ENCODE measurements around the gene EPC1.
A peak's percentile ranks its signal among the peaks of the same experiment; 100 is the strongest.
"Not testable (repeated sequence)": the region's sequence is repeated elsewhere in the genome, so short reads cannot be mapped to it uniquely, and the experiment has no call there.

EPC1 gene

DNA sequence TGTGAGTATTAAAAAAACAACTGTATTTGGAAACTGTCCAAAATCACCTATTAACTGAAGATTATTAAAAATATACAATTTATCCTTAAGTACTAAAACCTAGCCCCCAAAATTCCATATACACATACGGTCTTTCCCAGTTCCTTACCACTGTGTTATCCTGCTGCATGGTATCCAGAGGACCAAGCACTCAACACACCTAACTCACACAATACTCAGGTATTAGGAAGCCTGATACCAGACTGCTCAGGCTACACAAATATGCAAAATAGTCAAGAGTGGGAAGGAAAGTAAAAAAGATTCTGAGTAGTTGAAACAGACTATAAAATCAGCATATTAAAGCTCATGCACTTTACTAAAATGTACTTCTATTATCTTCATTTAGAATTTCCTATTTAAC lies 67.2 kb downstream of the EPC1 start:
- DNase-seq (ENCODE audit: low read depth in 2 of 2) = no peak

DNA sequence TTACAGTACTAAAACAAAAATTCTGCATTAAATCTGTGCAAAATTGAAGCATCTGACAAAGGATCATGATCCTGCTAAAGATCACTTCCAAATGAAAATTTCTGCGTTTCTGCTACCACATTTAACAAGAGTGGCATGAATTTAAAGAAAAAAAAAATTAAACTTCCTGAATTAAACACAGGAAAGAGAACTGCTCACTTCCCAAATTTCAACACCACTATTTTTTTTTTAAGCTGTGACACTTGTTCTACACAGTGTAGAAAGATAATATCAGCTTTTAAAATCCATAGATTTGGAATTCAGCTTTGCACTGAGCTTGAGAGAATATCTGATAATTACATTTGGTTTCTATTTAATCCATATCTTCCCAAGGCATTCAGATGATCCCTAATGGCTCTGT lies 73.6 kb downstream of the EPC1 start:
- no peak for DNase-seq (ENCODE audit: low read depth in 2 of 2)

DNA sequence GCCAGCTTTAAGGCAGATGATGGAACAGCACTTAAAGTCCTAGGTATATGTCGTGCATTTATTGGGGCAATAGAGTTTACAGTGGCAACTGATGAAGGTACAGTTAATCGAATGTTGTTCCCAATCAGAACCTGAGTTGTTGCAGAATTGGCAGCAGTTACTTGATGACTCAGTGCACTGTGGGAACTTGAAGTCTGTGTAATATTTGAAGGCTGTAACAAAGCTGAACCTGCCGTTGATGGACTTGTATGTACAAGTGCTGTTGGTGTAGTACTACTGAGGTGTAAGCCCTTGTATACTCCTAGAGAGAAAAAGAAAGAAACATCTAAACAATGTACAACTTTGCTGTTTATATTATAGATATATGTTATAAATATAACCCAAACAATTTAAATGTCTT lies 75.3 kb downstream of the EPC1 start:
- no peak for DNase-seq (ENCODE audit: low read depth in 2 of 2)

DNA sequence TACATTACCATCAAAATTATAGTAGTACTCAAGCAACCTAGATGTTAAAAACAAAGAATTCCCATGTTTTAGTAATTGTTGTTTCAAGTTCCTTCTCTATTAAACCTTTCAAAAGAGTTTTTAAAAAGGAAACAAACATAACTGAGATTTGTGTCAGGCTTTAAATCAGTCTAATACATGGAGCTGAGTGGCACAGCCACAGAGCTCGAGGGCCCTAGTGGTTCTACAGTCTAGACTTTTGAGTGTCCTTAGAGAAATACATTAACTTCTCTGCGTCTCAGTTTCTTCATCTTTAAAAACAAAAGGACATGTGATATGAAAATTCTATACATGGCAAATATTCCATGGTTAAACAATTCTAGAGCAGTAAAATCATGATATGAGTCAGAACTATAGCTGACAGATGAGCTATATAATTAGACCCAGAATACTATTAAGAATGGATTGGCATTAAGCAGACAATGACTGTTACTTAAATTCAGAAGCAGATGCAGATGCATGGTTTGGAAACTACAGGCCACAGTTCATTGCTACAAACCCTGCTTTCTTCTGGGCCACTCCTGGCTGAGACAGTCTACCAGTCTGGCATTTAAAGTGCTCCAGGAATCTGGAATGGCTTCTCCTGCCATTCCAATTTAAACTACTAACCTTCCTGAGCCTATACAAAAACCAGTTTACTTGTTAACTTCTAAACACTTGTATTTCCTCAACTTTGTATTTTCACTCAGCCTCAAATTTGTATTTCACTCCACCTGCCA lies 77.4 kb downstream of the EPC1 start:
- DNase-seq (ENCODE audit: low read depth in 2 of 2) = no peak

DNA sequence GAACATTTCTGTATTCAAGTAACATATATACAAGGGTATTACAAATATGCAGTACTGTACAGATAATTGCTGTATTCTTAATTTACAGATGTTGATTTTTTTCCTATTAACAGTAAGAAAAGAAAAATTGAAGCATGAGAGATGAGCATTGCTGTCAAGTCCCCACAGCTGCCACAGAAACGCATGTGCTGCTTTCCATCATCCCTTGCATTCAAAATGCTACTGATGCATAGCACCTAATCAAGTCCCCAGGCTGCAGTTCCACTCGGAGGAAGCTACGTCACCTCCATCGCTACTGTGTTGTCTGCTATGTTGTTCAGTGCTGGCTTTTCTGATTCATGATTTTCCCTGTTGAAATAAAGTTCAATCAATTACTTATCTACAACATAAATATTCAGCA lies 78.2 kb downstream of the EPC1 start:
- no peak for DNase-seq (ENCODE audit: low read depth in 2 of 2)

DNA sequence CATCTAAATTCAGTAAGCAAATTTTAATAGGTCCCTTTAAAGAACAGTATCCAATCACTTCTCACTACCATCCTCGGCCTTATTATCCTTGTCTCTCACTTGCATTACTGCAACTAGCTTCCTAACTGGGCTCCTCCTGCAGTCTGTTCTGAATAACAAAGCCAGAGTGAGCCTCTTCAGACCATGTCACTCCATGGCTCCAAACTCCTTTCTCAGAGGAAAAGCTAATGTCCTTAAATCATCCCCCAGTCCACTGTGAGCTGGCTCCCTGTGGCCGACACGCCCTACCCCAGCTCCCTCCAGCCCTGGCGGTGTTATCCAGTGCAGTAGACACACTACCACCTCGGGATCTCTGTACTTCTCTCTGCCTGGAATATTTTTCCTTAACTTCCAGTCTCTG lies 80.0 kb downstream of the EPC1 start:
- no peak for DNase-seq (ENCODE audit: low read depth in 2 of 2)

DNA sequence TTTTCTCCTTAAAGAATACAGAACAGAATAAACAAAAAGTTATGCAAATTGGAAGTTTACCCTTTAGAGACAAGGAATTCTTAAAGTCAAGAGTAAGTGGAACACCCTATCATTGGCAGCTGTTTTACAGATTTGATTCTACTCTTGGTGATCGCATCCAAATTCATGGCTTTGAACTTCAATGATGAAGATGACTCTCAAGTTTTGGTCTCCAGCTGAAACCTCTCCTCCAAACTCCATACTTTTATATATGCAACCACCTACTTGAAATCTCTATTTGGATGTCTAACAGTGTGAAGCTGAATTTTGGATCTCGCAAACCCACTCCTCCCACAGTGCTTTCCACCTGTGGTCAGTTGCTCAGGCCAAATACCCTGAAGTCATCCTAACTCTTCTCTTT lies 80.4 kb downstream of the EPC1 start:
- no peak for DNase-seq (ENCODE audit: low read depth in 2 of 2)

DNA sequence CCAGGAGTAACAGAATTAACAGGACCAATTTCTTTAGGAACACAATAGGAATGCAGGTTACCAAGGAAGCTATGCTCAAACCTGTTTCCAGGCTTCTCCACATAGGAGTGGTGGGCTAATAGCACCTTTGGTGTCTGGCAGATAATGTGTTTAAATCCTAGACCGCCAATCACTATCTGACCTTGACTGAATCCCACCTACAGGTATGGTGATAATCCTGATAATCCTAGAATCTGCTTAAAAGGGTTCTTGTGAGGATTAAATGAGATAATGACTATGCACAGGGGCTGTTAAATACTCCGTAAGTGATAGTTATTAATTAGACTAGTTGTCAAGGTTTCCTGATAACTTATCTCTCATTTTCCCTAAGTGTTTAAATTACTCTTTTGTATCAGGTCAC lies 81.2 kb downstream of the EPC1 start:
- no peak for DNase-seq (ENCODE audit: low read depth in 2 of 2)

DNA sequence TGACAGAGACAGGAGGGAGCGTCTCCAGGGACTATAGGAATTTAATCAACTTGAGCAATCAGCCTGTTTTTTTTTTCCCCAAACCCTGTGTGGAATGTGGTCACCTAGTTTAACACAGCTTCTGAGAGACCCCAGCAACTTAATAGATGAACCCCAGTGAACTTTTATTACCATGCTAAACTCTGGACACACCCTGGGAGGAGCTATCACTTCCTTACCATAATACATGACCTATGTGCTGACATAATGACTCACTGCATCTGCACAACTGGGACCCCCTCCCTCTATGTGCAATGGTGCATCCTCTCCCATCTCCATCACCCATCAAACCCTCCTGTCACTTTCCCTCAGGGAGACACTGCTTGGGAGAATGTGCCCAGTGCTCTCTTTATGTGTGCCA lies 83.7 kb downstream of the EPC1 start:
- DNase-seq (ENCODE audit: low read depth in 2 of 2) = no peak

DNA sequence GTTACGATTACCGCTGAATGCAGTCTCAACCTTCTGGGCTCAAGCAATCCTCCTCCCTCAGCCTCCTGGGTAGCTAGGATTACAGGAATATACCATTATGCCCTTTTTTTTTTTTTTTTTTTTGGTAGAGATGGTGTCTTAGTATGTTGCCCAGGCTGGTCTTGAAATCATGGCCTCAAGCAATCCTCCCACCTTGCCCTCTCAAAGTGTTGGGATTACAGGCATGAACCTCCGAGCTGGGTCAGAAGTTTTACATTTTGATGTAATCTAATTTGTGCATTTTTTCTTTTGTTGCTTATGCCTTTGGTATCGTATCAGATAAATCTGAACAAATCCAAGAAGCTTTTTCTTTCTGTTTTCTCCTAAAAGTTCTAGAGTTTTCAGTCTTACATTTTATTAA lies 87.4 kb downstream of the EPC1 start:
- DNase-seq (ENCODE audit: low read depth in 2 of 2) = no peak

DNA sequence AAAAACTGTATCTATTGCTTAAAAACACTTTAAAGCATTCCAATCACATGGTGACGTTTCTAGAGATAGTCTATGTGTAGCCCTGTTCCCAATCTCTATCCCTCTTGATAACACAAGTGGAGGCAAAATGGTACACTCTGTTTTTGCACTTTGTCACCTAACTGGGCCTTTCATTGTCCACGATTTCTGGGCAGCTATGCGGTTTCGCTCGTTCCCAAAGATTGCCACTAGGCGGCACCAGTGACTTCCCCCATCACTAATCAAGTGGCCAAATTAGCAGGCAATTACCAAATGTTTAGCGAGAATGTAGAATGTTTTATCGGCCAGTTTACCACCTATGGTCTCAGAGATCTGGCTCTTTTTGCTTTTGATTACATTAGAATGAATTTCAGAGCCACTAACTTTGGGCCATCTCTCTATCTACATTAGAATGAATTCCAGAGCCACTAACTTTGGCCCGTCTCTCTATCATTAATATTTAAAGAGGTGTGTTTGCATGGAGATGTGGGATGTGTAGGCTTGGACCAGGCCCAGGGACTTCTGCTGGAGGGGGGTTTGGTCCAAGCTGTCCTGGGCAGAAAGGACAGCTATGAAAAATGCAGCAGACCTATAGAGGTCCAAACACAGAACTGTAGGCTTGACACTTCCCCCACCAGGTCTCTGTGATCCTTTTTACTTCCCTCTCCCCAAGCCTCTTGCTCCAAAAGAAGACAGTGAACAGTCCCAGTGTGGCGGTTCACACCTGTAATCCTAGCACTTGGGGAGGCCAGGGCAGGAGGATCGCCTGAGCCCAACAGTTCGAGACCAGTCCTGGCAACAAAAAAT lies 90.1 kb downstream of the EPC1 start:
- DNase-seq (ENCODE audit: low read depth in 2 of 2) = peak; percentile 23 to 53

DNA sequence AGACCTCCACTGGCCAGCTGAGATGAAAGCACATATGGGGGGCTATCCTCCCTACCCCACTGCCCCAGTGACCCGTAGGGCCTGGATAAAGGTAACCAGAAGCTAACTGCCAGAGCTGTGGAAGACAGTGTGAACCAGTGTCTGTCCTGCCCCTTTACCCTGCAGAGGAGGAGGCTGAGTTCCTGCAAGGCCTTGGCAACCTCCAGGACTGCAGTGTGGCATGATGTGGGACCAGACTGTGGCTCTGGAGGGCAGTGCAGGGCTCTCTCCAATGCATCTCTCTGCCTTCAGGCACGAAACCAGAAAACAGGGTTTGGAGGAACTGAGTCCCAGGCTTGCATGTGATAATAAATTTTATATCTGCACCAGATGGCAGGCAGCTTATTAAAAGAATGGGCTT lies 93.1 kb downstream of the EPC1 start:
- DNase-seq (ENCODE audit: low read depth in 2 of 2) = no peak

DNA sequence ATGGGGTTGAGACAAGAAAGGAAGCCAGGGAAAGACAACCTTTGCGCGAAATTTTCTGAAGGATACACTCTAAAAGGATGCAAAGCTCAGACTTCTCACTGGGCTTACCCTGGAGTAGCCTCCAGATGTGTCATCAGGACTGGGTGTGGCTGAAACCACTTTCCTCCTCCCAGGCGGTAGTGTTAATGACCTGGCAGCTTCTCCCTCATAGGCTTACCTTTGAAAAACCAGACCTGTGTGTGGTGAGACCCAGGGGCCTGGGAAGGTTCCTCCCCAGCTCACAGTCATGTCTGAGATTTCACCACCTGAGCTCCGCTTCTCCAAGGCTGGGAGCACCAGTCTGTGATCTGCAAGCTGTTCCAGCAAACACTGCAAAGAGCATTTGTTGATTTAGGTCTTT lies 93.7 kb downstream of the EPC1 start:
- DNase-seq (ENCODE audit: low read depth in 2 of 2) = no peak

DNA sequence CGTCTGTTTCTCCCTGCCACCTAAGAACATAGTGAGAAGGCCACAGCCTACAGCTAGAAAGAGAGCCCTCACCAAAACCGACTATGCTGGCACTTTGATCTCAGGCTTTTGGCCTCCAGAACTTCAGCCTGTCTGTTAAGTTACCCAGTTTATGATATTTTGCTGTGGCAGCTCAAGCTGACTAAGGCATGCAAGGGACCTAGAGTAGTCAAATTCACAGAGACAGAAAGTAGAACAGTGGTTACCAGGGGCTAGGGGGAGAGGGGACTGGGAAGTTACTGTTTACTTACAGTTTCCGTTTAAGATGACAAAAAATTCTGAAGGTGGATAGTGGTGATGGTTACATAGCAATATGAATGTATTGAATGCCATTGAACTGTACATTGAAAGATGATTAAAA lies 96.5 kb downstream of the EPC1 start:
- DNase-seq (ENCODE audit: low read depth in 2 of 2) = not testable (repeated sequence)

DNA sequence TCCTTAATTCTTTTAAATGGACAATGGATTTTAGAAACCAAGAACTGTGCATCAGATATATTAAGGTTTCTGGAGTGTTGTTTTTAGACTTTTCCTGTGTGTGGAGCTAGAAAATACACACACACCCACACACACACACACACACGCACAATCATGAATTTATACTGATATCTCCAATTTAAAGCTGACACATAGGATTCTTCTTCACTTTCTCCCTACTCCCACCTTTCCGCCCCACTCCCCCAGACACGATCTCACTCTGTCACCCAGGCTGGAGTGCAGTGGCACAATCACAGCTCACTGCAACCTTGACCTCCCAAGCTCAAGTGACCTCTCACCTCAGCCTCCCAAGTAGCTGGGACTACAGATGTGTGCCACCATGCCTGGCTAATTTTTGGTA lies 100.3 kb downstream of the EPC1 start:
- no peak for DNase-seq (ENCODE audit: low read depth in 2 of 2)

DNA sequence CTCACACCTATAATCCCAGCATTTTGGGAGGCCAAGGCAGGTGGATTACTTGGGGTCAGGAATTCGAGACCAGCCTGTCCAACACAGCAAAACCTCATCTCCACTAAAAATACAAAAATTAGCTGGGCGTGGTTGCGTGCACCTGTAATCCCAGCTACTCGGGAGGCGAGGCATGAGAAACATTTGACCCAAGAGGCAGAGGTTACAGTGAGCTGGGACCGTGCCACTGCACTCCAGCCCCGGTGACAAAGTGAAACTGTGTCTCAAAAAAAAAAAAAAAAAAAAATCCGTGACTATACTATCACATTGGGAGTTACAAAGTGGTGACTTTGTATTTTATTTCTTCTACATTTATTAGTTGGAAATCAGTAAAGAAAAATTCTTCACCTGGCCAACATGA lies 101.2 kb downstream of the EPC1 start:
- DNase-seq (ENCODE audit: low read depth in 2 of 2) = no peak

DNA sequence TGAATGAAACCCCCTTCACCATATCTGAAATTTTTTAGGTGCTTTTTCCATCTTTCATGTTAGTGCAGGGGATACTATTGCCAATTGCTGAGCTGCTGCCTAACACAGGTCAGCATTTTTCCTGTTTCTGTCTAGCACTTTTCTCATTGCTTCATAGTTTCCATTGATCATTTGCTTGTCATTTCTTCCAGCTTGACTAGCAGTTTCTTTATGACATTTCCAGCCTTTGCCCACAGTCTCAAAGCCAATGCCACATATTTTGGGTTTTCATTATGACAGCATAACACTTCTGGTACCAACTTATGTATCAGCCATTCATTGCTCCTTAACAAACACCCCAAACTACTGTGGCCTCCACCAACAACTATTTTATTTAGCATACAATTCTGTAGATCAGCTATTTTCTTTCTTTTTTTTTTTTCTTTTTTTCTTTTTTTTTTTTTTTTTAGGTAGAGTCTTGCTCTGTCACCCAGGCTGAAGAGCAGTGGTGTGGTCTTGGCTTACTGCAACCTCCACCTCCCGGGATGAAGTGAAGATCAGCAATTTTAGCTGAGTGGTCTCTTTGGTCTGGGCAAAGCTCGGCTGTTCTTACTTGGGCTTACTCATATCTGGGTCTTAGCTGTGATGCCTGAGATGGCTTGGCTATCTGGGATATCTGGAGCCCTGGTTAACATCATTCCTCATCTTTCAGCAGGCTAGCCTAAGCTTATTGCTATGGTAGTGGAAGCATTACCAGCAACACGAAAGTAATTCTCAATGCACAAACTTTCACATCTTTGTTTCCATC lies 102.3 kb downstream of the EPC1 start:
- DNase-seq (ENCODE audit: low read depth in 2 of 2) = no peak

DNA sequence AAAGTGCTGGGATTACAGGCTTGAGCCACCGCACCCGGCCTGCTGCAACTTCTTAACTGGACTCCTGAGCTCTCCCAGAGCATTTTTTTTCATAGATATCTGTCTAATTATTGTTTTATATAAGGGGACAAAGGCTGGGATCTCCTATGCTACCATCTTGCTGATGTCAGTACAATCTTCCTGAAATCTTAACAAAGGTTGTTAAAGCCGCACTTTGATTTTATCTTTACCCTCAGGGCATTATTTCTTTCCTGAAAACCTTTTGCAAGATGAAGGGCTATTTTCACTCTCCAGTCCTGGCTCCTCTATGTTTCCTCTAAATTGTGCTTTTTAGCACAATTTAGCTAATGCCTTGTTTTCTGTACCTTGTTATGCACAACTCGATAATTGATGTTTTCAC lies 102.9 kb downstream of the EPC1 start:
- DNase-seq (ENCODE audit: low read depth in 2 of 2) = no peak

DNA sequence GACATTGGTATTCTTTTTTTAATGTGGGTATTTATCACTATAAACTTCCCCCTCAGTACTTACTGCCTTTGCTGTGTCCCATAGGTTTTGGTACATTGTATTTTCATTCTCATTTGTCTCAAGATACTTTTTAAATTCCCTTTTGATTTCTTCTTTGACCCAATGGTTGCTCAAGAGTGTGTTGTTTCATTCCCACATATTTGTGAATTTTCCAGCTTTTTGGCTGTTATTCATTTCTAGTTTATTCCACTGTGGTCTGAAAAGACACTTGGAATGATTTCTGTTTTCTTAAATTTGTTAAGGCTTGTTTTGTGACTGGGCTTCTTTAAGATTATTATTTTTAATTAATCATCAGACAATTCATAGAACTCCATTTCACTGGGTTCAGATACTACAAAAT lies 105.0 kb downstream of the EPC1 start:
- no peak for DNase-seq (ENCODE audit: low read depth in 2 of 2)

DNA sequence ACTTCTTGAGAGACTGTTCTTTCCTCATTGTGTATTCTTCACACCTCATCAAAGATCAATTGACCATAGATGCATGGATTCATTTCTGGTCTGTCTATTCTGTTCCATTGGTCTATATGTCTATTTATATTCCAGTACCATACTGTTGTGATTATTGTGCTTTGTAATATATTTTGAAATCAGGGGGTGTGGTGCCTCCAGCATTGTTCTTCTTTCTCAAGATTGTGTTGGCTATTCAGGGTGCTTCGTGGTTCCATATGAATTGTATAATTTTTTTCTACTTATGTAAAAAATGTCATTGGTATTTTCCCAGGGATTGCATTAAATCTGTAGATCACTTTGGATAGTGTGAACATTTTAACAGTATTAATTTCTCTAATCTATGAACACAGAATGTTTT lies 106.5 kb downstream of the EPC1 start:
- DNase-seq (ENCODE audit: low read depth in 2 of 2) = no peak

DNA sequence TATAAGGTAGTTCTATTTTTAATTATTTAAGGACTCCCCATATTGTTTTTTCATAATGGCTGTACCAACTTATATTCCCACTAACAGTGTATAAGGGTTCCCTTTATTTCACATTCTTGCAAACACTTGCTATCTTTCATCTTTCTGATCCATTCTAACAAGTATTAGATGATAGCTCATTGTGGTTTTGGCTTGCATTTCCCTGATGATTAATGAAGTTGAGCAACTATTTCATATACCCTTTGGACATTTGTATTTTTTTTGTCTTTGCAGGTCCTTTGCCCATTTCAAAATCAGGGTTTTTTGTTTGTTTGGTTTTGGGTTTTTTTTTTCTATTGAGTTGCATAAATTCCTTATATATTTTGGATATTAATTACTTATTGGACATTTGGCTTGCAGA lies 107.2 kb downstream of the EPC1 start:
- no peak for DNase-seq (ENCODE audit: low read depth in 2 of 2)

DNA sequence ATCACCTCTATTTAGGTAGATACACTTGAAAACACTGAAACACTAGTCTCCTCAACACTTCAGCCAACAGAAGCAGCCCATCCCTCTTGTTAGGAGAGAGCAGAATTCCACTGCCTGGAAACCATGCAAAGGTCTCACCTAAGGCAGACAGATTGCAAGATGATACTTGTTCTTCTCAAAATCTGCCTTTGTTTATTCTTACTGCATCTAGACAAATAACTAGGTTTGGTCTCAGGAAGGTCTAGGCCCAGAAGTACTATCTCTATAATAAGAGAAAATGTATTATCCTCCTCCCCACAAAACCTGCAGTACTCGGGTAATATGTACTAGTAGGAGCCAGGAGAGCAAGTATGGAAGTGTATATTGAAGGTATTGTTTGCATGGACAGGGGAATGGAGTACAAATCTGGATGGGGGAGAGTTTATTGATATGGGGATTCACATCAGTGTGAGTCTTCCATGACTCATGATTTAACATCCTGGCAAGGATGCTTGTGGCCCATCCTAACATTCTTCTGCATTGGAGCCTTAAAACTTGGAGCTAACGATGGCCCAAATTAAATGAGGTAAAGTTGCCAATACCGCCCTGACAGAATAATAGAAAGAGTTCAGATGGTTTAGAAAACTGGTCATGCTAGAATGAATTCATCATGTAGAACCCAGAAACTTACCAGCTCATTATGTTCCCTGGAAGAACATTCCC lies 109.2 kb downstream of the EPC1 start:
- no peak for DNase-seq (ENCODE audit: low read depth in 2 of 2)
